KMS-11 (cell line): ENCODE data around the gene ANGPTL8.

Source experiments
- H2AFZ ChIP-seq: fragments of 200-600 bp; sonication (generic); 2 replicates; pipeline ENCODE4 v1.6.1; 2016; ENCODE audit warnings: antibody characterized with exemption, mixed run types, low read depth
- H3K27ac ChIP-seq: fragments of 200-600 bp; sonication (generic); 2 replicates; pipeline ENCODE4 v1.6.1; 2016; ENCODE audit warnings: mild to moderate bottlenecking, mixed run types
- H3K27me3 ChIP-seq: fragments of 200-600 bp; sonication (generic); 2 replicates; pipeline ENCODE4 v1.6.1; 2017; ENCODE audit warnings: mild to moderate bottlenecking, low read depth, mixed run types, moderate library complexity; ENCODE audit not compliant: insufficient read depth
- H3K36me3 ChIP-seq: fragments of 200-600 bp; sonication (generic); 2 replicates; pipeline ENCODE4 v1.6.1; 2017; ENCODE audit warnings: mild to moderate bottlenecking, mixed run types; ENCODE audit not compliant: insufficient read depth
- H3K4me1 ChIP-seq: fragments of 200-600 bp; sonication (generic); 2 replicates; pipeline ENCODE4 v1.6.1; 2016; ENCODE audit warnings: mild to moderate bottlenecking, low read depth, mixed run types; ENCODE audit not compliant: poor library complexity, severe bottlenecking
- H3K4me2 ChIP-seq: fragments of 200-600 bp; sonication (generic); 2 replicates; pipeline ENCODE4 v1.7.0; 2016; ENCODE audit warnings: mild to moderate bottlenecking, mixed run types
- H3K4me3 ChIP-seq: fragments of 200-600 bp; sonication (generic); IDR thresholded peaks from 2 replicates; pipeline ENCODE4 v1.6.1; 2017; ENCODE audit warnings: low read depth, low read length, mixed read lengths; ENCODE audit not compliant: insufficient read depth
- H3K79me2 ChIP-seq: fragments of 200-600 bp; sonication (generic); 2 replicates; pipeline ENCODE4 v1.6.1; 2016; ENCODE audit warnings: low read depth, mixed run types; ENCODE audit not compliant: insufficient read depth
- H3K9ac ChIP-seq: fragments of 200-600 bp; sonication (generic); 2 replicates; pipeline ENCODE4 v1.6.1; 2016; ENCODE audit warnings: mild to moderate bottlenecking, mixed run types
- H4K20me1 ChIP-seq: fragments of 200-600 bp; sonication (generic); 2 replicates; pipeline ENCODE4 v1.6.1; 2016; ENCODE audit warnings: mild to moderate bottlenecking, mixed run types; ENCODE audit not compliant: insufficient read depth
- CTCF ChIP-seq: fragments of 200-600 bp; sonication (generic); conservative IDR thresholded peaks from 2 replicates; pipeline ENCODE4 v1.6.1; 2017; ENCODE audit warnings: low read depth, mild to moderate bottlenecking, antibody characterized with exemption, low read length, moderate library complexity, mixed read lengths

ANGPTL8 gene

GRCh38 chr19:11286312-11286974 lies 47.0 kb downstream of the ANGPTL8 start:
- no peak overlapping the region for H3K4me3 ChIP-seq
- no peak overlapping the region for H3K9ac ChIP-seq
- no peaks in the 10 kb centered on the region for H3K36me3 ChIP-seq
- H3K79me2 ChIP-seq = no peaks in the 10 kb centered on the region
- H2AFZ ChIP-seq = no peak overlapping the region
- H3K4me1 ChIP-seq = no peaks in the 10 kb centered on the region
- H4K20me1 ChIP-seq = no peaks in the 10 kb centered on the region
- H3K27ac ChIP-seq = no peak overlapping the region
- H3K27me3 ChIP-seq = peaks cover 69% of the 10 kb centered on the region
- TF ChIP-seq CTCF = no peak
- H3K4me2 ChIP-seq = no peak overlapping the region

- Histone ChIP-seq H3K4me1 (peaks cover 8% of the 10 kb centered on the region), H4K20me1 (no peaks in the 10 kb centered on the region), H3K9ac (no peak overlapping the region), H3K36me3 (no peaks in the 10 kb centered on the region), H3K4me2 (no peak overlapping the region), H3K79me2 (no peaks in the 10 kb centered on the region), H2AFZ (no peak overlapping the region), H3K27me3 (peaks cover 55% of the 10 kb centered on the region), H3K4me3 (no peak overlapping the region), H3K27ac (no peak overlapping the region)
- TF ChIP-seq CTCF = peak; percentile 35; the same call in 1 of the 2 replicates
Measured at GRCh38 chr19:11288349-11288748, 48.9 kb downstream of the ANGPTL8 start.

GRCh38 chr19:11290256-11290655 lies 50.8 kb downstream of the ANGPTL8 start:
- H3K27me3 ChIP-seq = peaks cover 38% of the 10 kb centered on the region
- H2AFZ ChIP-seq = no peak overlapping the region
- no peaks in the 10 kb centered on the region for H3K36me3 ChIP-seq
- no peak overlapping the region for H3K9ac ChIP-seq
- no peak overlapping the region for H3K4me3 ChIP-seq
- TF ChIP-seq CTCF = no peak
- no peaks in the 10 kb centered on the region for H3K79me2 ChIP-seq
- no peak overlapping the region for H3K27ac ChIP-seq
- no peak overlapping the region for H3K4me2 ChIP-seq
- no peaks in the 10 kb centered on the region for H4K20me1 ChIP-seq
- peaks cover 15% of the 10 kb centered on the region for H3K4me1 ChIP-seq

GRCh38 chr19:11291415-11291814 lies 52.0 kb downstream of the ANGPTL8 start:
- no peak overlapping the region for H3K4me2 ChIP-seq
- no peak overlapping the region for H3K27ac ChIP-seq
- no peak for TF ChIP-seq CTCF
- no peaks in the 10 kb centered on the region for H4K20me1 ChIP-seq
- H3K9ac ChIP-seq = no peak overlapping the region
- H2AFZ ChIP-seq = no peak overlapping the region
- H3K36me3 ChIP-seq = no peaks in the 10 kb centered on the region
- H3K27me3 ChIP-seq = peaks cover 26% of the 10 kb centered on the region; the same call in 1 of the 2 replicates
- H3K4me3 ChIP-seq = no peak overlapping the region
- H3K79me2 ChIP-seq = no peaks in the 10 kb centered on the region
- peaks cover 15% of the 10 kb centered on the region for H3K4me1 ChIP-seq
